IMR-90 (cell line): Measurements from ENCODE around the gene CYP39A1. TPM values are rescaled to one million over a fixed set of nuclear protein-coding genes. Genes with fewer than 3 reads are reported as not detected.

Source experiments
- ATAC-seq: fragments of 200-7000 bp; cut with Tn5 transposase; 2 replicates; pipeline ENCODE4 v1.9.1; 2020; ENCODE audit warnings: low read depth, mild to moderate bottlenecking, moderate library complexity
- BruUV-seq: library from RNA; stranded (reverse); fragments of 400-500 nt; replicated peaks from 2 replicates; lab custom pipeline; 2021; lab: Mats Ljungman, UMichigan
- CTCF ChIA-PET: fragments of 300-600 bp; formaldehyde crosslinking; extraction: SDS; loops from one replicate; lab custom pipeline; 2021; ENCODE audit warnings: antibody characterized with exemption; lab: Yijun Ruan, JAX
- POLR2A ChIA-PET: fragments of 300-600 bp; sonication (Branson Sonifier 250); formaldehyde crosslinking; loops from one replicate; lab custom pipeline; 2022; ENCODE audit warnings: antibody characterized with exemption; ENCODE audit not compliant: unreplicated experiment; lab: Charles Lee
- DNase-seq: peaks from one replicate; pipeline ENCODE4 v3.0.0; 2013
- H2AFZ ChIP-seq: replicated peaks from 2 replicates; pipeline ENCODE3; 2013; ENCODE audit warnings: low read length, mild to moderate bottlenecking; ENCODE audit not compliant: poor library complexity
- H2AK5ac ChIP-seq: 2 replicates; pipeline ENCODE4 v1.6.1; 2013; ENCODE audit warnings: low read depth, low read length, inconsistent platforms
- H2AK9ac ChIP-seq: replicated peaks from 2 replicates; pipeline ENCODE3; 2013; ENCODE audit warnings: mild to moderate bottlenecking, low read depth, low read length, moderate library complexity; ENCODE audit not compliant: poor library complexity
- H2BK120ac ChIP-seq: 2 replicates; pipeline ENCODE4 v1.6.1; 2013; ENCODE audit warnings: low read depth, low read length, inconsistent platforms
- H2BK15ac ChIP-seq: 3 replicates; pipeline ENCODE4 v1.6.1; 2013; ENCODE audit warnings: low read depth, low read length, inconsistent platforms
- H2BK20ac ChIP-seq: 2 replicates; pipeline ENCODE4 v1.6.1; 2013; ENCODE audit warnings: low read depth, mild to moderate bottlenecking, inconsistent platforms, low read length, moderate library complexity
- H2BK5ac ChIP-seq: 2 replicates; pipeline ENCODE4 v1.6.1; 2013; ENCODE audit warnings: mild to moderate bottlenecking, low read depth, low read length, inconsistent platforms; ENCODE audit not compliant: poor library complexity, severe bottlenecking
- H3K14ac ChIP-seq: replicated peaks from 2 replicates; pipeline ENCODE4 v1.6.1; 2013; ENCODE audit warnings: low read depth, low read length, inconsistent platforms
- H3K18ac ChIP-seq: 2 replicates; pipeline ENCODE4 v1.6.1; 2013; ENCODE audit warnings: low read depth, low read length, control low read depth
- H3K23ac ChIP-seq: 2 replicates; pipeline ENCODE4 v1.6.1; 2013; ENCODE audit warnings: low read depth, low read length, inconsistent platforms
- H3K27ac ChIP-seq: 2 replicates; pipeline ENCODE4 v1.5.1; 2013; ENCODE audit warnings: mild to moderate bottlenecking, control low read depth, low read length; ENCODE audit not compliant: insufficient read depth
- H3K27me3 ChIP-seq: 2 replicates; pipeline ENCODE4 v1.6.1; 2013; ENCODE audit warnings: low read length; ENCODE audit not compliant: control insufficient read depth, insufficient read depth
- H3K36me3 ChIP-seq: 2 replicates; pipeline ENCODE4 v1.6.1; 2013; ENCODE audit warnings: low read length, mixed read lengths; ENCODE audit not compliant: control insufficient read depth, insufficient read depth
- H3K4ac ChIP-seq: 2 replicates; pipeline ENCODE4 v1.6.1; 2013; ENCODE audit warnings: low read depth, low read length, inconsistent platforms
- H3K4me1 ChIP-seq: 2 replicates; pipeline ENCODE4 v1.6.1; 2013; ENCODE audit warnings: low read length, mixed read lengths; ENCODE audit not compliant: control insufficient read depth, insufficient read depth
- H3K4me2 ChIP-seq: 2 replicates; pipeline ENCODE4 v1.6.1; 2013; ENCODE audit warnings: low read depth, mild to moderate bottlenecking, control low read depth, low read length, moderate library complexity
- H3K4me3 ChIP-seq: 2 replicates; pipeline ENCODE4 v1.5.1; 2013; ENCODE audit warnings: low read depth, mild to moderate bottlenecking, control low read depth, low read length, moderate library complexity; ENCODE audit not compliant: insufficient read depth
- H3K56ac ChIP-seq: 2 replicates; pipeline ENCODE4 v1.6.1; 2013; ENCODE audit warnings: low read length, inconsistent platforms; ENCODE audit not compliant: insufficient read depth; ENCODE audit errors: extremely low read depth
- H3K79me1 ChIP-seq, 2 experiments: 2 replicates each; pipeline ENCODE4 v1.6.1; 2013; ENCODE audit warnings: low read length in 2 of 2, inconsistent platforms in 1 of 2, low read depth in 1 of 2
- H3K9ac ChIP-seq: 2 replicates; pipeline ENCODE4 v1.6.1; 2013; ENCODE audit warnings: low read depth, low read length, control low read depth
- H3K9me1 ChIP-seq: 2 replicates; pipeline ENCODE4 v1.6.1; 2013; ENCODE audit warnings: low read length, inconsistent platforms; ENCODE audit not compliant: insufficient read depth
- H3K9me3 ChIP-seq: 2 replicates; pipeline ENCODE4 v1.6.1; 2013; ENCODE audit warnings: low read length; ENCODE audit not compliant: control insufficient read depth, insufficient read depth
- H4K20me1 ChIP-seq: 2 replicates; pipeline ENCODE4 v1.6.1; 2013; ENCODE audit warnings: low read length, inconsistent platforms; ENCODE audit not compliant: insufficient read depth
- H4K5ac ChIP-seq: 2 replicates; pipeline ENCODE4 v1.6.1; 2013; ENCODE audit warnings: mild to moderate bottlenecking, low read depth, low read length, control low read depth
- H4K8ac ChIP-seq, 2 experiments: 2 replicates each; pipeline ENCODE4 v1.6.1; 2013; ENCODE audit warnings: low read depth in 2 of 2, low read length in 2 of 2, control low read depth in 1 of 2, inconsistent platforms in 1 of 2
- H4K91ac ChIP-seq: 2 replicates; pipeline ENCODE4 v1.6.1; 2013; ENCODE audit warnings: low read depth, low read length, inconsistent platforms; ENCODE audit not compliant: insufficient read depth
- BHLHE40 ChIP-seq: fragments of 150-350 bp; IDR thresholded peaks from 2 replicates; pipeline ENCODE4 v1.6.1; 2016; ENCODE audit warnings: mild to moderate bottlenecking, low read depth, low read length
- MAFK ChIP-seq: IDR thresholded peaks from 2 replicates; pipeline ENCODE4 v1.6.1; 2012; ENCODE audit warnings: low read depth, low read length, improper control_type of control experiment
- POLR2A ChIP-seq: IDR thresholded peaks from 2 replicates; pipeline ENCODE4 v1.6.1; 2012; ENCODE audit warnings: mild to moderate bottlenecking, low read depth, low read length
- RAD21 ChIP-seq: IDR thresholded peaks from 2 replicates; pipeline ENCODE4 v1.6.1; 2012; ENCODE audit warnings: low read length, improper control_type of control experiment
- RCOR1 ChIP-seq: IDR thresholded peaks from 2 replicates; pipeline ENCODE4 v1.6.1; 2012; ENCODE audit warnings: mild to moderate bottlenecking, low read length, improper control_type of control experiment; ENCODE audit not compliant: insufficient replicate concordance
- WGBS, 2 experiments: methylation state at CpG; one replicate each; pipeline versions ENCODE4 v1.1.5 to v1.1.7; 2013; ENCODE audit warnings: missing lambda C conversion rate in 2 of 2; ENCODE audit not compliant: insufficient read length in 1 of 2; ENCODE audit errors: extremely low coverage in 2 of 2; 5-methylcytosine and 5-hydroxymethylcytosine counted together
- dilution Hi-C: fragments of 300-500 bp; cut with HindIII; formaldehyde crosslinking; loops from one replicate; pipeline ENCODE4 v1.14.3; 2018; ENCODE audit warnings: low sequenced_read_pairs; ENCODE audit not compliant: unreplicated experiment
- in situ Hi-C: fragments of 300-500 bp; cut with MboI; formaldehyde crosslinking; loops from 3 replicates; pipeline ENCODE4 v1.14.3; 2019; ENCODE audit warnings: low sequenced_read_pairs, inconsistent platforms, mixed read lengths
- intact Hi-C: fragments of 100-400 bp; cut with micrococcal nuclease; formaldehyde crosslinking; loops from 2 replicates; pipeline ENCODE4 v1.10.0; 2022
- polyA plus RNA-seq, 3 experiments: library from polyadenylated mRNA; depleted of rRNA; stranded (reverse); fragments of >200 nt; gene quantifications; 2 replicates each; pipeline ENCODE4 v1.2.3, GENCODE V29; 2012; ENCODE audit warnings: low replicate concordance in 1 of 3
- total RNA-seq: library from RNA; depleted of rRNA; stranded (reverse); fragments of >200 nt; gene quantifications from 2 replicates; pipeline ENCODE4 v1.2.3, GENCODE V29; 2012
- TF ChIP-seq, protein P1 (sequence below): fragments of 150-350 bp; IDR thresholded peaks from 2 replicates; pipeline ENCODE4 v1.6.1; 2017; ENCODE audit warnings: mild to moderate bottlenecking, antibody characterized with exemption, low read length, low read depth
- TF ChIP-seq, protein P2 (sequence below): conservative IDR thresholded peaks from 2 replicates; pipeline ENCODE4 v1.5.1; 2012; ENCODE audit warnings: mild to moderate bottlenecking, low read depth, low read length, improper control_type of control experiment

Gene CYP39A1
- total and polyA plus RNA-seq, 2 of the 4 experiments (the other 2 are of a cell fraction) = 0.03 TPM; not detected in 1

DNA sequence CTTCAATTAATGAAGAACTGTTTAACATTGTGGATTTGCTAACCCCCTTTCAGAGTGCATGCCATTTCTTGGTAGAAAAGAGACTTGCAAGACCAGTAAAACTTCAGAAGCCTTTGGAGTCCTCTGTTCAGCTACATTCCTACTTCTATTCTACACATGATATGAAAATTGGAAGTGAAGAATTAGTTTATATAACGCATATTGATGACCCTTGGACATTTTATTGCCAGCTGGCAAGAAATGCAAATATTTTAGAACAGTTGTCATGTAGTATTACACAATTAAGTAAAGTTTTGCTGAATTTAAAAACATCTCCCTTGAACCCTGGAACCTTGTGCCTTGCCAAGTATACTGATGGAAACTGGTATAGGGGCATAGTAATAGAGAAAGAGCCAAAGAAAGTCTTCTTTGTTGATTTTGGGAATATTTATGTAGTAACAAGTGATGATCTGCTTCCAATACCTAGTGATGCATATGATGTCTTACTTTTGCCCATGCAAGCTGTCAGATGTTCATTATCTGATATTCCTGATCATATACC lies 38.4 kb upstream of the CYP39A1 start:
- no peak overlapping the region for H3K4ac ChIP-seq
- H2BK5ac ChIP-seq = no peak overlapping the region
- TF ChIP-seq MAFK (no peak), POLR2A (no peak), BHLHE40 (no peak), RAD21 (no peak), RCOR1 (no peak)
- TF ChIP-seq, protein P1, sequence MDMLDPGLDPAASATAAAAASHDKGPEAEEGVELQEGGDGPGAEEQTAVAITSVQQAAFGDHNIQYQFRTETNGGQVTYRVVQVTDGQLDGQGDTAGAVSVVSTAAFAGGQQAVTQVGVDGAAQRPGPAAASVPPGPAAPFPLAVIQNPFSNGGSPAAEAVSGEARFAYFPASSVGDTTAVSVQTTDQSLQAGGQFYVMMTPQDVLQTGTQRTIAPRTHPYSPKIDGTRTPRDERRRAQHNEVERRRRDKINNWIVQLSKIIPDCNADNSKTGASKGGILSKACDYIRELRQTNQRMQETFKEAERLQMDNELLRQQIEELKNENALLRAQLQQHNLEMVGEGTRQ = no peak
- TF ChIP-seq, protein P2, sequence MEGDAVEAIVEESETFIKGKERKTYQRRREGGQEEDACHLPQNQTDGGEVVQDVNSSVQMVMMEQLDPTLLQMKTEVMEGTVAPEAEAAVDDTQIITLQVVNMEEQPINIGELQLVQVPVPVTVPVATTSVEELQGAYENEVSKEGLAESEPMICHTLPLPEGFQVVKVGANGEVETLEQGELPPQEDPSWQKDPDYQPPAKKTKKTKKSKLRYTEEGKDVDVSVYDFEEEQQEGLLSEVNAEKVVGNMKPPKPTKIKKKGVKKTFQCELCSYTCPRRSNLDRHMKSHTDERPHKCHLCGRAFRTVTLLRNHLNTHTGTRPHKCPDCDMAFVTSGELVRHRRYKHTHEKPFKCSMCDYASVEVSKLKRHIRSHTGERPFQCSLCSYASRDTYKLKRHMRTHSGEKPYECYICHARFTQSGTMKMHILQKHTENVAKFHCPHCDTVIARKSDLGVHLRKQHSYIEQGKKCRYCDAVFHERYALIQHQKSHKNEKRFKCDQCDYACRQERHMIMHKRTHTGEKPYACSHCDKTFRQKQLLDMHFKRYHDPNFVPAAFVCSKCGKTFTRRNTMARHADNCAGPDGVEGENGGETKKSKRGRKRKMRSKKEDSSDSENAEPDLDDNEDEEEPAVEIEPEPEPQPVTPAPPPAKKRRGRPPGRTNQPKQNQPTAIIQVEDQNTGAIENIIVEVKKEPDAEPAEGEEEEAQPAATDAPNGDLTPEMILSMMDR = no peak
- no peak overlapping the region for H3K4me3 ChIP-seq
- H3K36me3 ChIP-seq = no peaks in the 10 kb centered on the region
- no peaks in the 10 kb centered on the region for H4K20me1 ChIP-seq
- H2AK5ac ChIP-seq = no peak overlapping the region
- ATAC-seq (no peak), DNase-seq (no peak)
- no peak overlapping the region for H2BK15ac ChIP-seq
- dilution Hi-C loops (no loop called here), intact Hi-C loops (no loop called here), in situ Hi-C loops (no loop called here)
- no peak overlapping the region for H3K14ac ChIP-seq
- H2AFZ ChIP-seq = no peak overlapping the region
- BruUV-seq = no TSS peak
- no peaks in the 10 kb centered on the region for H3K4me1 ChIP-seq
- no peak overlapping the region for H3K4me2 ChIP-seq
- no CpG with 5 or more reads among the region's 1 CpG for WGBS, 2 experiments
- no peak overlapping the region for H4K5ac ChIP-seq
- POLR2A ChIA-PET = no interaction called here
- H3K9me1 ChIP-seq = no peaks in the 10 kb centered on the region
- H2AK9ac ChIP-seq = no peak overlapping the region
- no peak overlapping the region for H4K91ac ChIP-seq
- CTCF ChIA-PET = no interaction called here
- no peak overlapping the region for H3K23ac ChIP-seq
- H3K9me3 ChIP-seq = no peaks in the 10 kb centered on the region
- H3K18ac ChIP-seq = no peak overlapping the region
- no peak overlapping the region for H4K8ac ChIP-seq
- no peak overlapping the region for H3K56ac ChIP-seq
- H2BK120ac ChIP-seq = no peak overlapping the region
- no peak overlapping the region for H3K27ac ChIP-seq
- no peaks in the 10 kb centered on the region for H3K27me3 ChIP-seq
- H2BK20ac ChIP-seq = no peak overlapping the region
- H3K9ac ChIP-seq = no peak overlapping the region
- no peaks in the 10 kb centered on the region for H3K79me1 ChIP-seq
